AG04450 (cell line): ENCODE data around the gene CTXN1. TPM values are rescaled to one million over a fixed set of nuclear protein-coding genes. Genes with fewer than 3 reads are reported as not detected.

Experiments used
- CTCF ChIA-PET: fragments of 300-600, 350-600 bp; formaldehyde crosslinking; extraction: SDS; loops from one replicate; lab custom pipeline; 2022; ENCODE audit warnings: antibody characterized with exemption, inconsistent platforms; lab: Charles Lee
- POLR2A ChIA-PET: fragments of 350-600 bp; formaldehyde crosslinking; extraction: SDS; loops from one replicate; lab custom pipeline; 2021; ENCODE audit warnings: antibody characterized with exemption, inconsistent platforms; lab: Yijun Ruan, JAX
- DNase-seq: peaks from one replicate; pipeline ENCODE4 v3.0.0-alpha.2; 2011; ENCODE audit warnings: low read depth, low spot score
- H3K27ac ChIP-seq: one replicate; pipeline ENCODE4 v1.5.1; 2012; ENCODE audit warnings: low read depth, low read length, control low read depth
- H3K27me3 ChIP-seq: one replicate; pipeline ENCODE4 v1.6.0; 2012; ENCODE audit warnings: low read length; ENCODE audit not compliant: control insufficient read depth, insufficient read depth
- H3K4me3 ChIP-seq: 2 replicates; pipeline ENCODE4 v1.5.1; 2011; ENCODE audit warnings: mild to moderate bottlenecking, low read depth, low read length, control low read depth
- H3K9me3 ChIP-seq: 2 replicates; pipeline ENCODE4 v1.5.1; 2012; ENCODE audit warnings: low read length; ENCODE audit not compliant: control insufficient read depth, insufficient read depth
- CTCF ChIP-seq: IDR thresholded peaks from 2 replicates; pipeline ENCODE4 v1.5.1; 2011; ENCODE audit warnings: low read depth, low read length, control low read depth, inconsistent platforms
- polyA plus RNA-seq: library from polyadenylated mRNA; depleted of rRNA; stranded (reverse); fragments of >200 nt; gene quantifications from 2 replicates; pipeline ENCODE4 v1.2.3, GENCODE V29; 2011

Gene CTXN1
- polyA plus RNA-seq, 1 experiment = 0.95 TPM

DNA sequence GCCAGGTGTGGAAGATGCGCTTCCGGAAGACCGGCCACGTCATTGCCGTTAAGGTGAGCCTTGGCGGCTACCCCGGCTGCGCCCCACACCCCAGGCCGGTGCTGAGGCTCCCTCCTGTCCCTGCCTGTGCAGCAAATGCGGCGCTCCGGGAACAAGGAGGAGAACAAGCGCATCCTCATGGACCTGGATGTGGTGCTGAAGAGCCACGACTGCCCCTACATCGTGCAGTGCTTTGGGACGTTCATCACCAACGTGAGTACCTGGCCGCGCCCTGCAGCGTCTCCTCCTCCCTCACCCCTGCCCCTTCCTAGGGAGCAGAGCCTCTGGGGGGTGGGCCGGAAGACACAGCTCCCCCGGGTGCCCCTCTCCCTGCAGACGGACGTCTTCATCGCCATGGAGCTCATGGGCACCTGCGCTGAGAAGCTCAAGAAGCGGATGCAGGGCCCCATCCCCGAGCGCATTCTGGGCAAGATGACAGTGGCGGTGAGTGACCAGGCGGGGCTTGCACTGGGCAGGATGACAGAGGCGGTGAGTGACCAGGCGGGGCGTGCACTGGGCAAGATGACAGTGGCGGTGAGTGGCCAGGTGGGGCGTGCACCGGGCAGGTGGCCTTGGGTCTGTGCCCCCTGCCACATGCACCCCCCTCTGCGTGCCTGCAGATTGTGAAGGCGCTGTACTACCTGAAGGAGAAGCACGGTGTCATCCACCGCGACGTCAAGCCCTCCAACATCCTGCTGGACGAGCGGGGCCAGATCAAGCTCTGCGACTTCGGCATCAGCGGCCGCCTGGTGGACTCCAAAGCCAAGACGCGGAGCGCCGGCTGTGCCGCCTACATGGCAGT, 15.4 kb downstream of the CTXN1 start:
- ChIA-PET CTCF (no interaction called here), POLR2A (no interaction called here)
- Histone ChIP-seq H3K27ac (no peak overlapping the region), H3K9me3 (no peaks in the 10 kb centered on the region; the same call in 1 of the 2 replicates), H3K4me3 (no peak overlapping the region), H3K27me3 (peaks cover 1% of the 10 kb centered on the region)
- TF ChIP-seq CTCF = no peak
- DNase-seq = no peak

DNA sequence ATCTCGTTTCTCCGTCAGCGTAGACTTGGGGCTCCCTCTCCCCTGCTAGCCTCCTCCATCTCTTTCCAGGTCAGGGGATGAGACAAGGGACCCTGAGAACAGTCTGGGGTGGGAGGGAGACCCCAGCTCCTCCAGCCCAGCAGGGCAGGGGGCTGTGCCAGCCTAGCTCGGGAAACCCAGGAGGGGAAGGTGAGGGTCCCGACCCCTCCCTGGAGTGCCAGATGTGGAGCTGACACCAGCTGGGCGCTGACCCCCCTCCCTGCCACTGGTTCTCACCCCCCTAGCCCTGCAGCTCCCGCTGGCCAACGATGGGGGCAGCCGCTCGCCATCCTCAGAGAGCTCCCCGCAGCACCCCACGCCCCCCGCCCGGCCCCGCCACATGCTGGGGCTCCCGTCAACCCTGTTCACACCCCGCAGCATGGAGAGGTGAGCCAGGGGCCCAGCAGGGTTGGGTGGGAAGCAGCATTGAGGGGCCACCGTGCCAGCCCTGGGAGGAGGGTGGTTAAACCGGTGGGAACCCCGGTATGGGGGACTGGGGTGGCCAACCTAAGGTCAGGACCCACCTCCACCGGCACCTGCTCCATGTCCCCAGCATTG, 16.4 kb downstream of the CTXN1 start:
- TF ChIP-seq CTCF = no peak
- no peak overlapping the region for H3K4me3 ChIP-seq
- no peak for DNase-seq
- POLR2A ChIA-PET = interaction anchor here (2.7 kb wide), 1 partner anchor 10 kb away, joined by 17 read pairs; the partner anchor contains the start of gene SNAPC2
- CTCF ChIA-PET = interaction anchor here (1.8 kb wide), 1 partner anchor 8 kb away, joined by 5 read pairs; no protein-coding TSS in a partner anchor
- no peaks in the 10 kb centered on the region; the same call in 1 of the 2 replicates for H3K9me3 ChIP-seq
- no peaks in the 10 kb centered on the region for H3K27me3 ChIP-seq
- H3K27ac ChIP-seq = no peak overlapping the region

DNA sequence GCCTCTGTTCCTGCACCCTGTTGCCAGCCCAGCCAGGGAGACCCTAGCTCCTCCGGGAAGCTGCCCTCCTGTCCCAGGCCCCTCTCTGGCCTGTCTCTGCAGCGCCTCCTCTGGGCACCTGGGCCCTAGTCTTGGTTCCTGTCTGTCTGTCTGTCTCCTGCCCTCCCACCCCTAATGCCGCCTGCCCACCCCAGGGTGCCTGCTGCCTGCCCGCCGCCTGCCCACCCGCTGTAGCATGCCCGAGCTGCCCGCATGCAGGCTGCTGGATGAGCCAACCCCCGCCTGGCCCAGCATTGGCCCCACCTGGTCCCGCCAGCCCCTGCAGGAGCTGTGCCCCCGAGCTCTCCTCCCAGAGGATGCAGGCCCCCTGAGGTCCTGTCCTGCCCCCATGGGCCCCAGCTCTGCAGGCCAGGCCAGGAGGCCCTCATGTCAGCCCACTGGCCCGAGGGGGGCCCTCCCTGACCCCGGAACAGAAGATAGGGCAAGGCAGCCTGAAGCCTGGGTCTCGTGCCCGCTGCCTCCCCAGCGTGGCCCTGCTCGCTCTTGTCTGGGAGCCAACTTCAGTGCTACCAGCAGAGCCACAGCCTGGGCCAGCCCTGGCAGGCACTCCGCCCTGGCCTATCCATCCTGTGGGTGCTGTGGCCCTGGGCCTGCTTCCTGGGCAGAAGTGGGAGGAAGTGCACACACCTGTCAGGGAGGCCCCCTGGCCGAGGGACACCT, 17.0 kb downstream of the CTXN1 start:
- POLR2A ChIA-PET = interaction anchor here (2.7 kb wide), 1 partner anchor 11 kb away, joined by 17 read pairs; the partner anchor contains the start of gene SNAPC2
- CTCF ChIA-PET = interaction anchor here (1.8 kb wide), 1 partner anchor 9 kb away, joined by 5 read pairs; no protein-coding TSS in a partner anchor

GRCh38 chr19:7908078-7908699, 17.7 kb downstream of the CTXN1 start:
- H3K27ac ChIP-seq = no peak overlapping the region
- no peak overlapping the region for H3K4me3 ChIP-seq
- no peaks in the 10 kb centered on the region for H3K9me3 ChIP-seq
- CTCF ChIA-PET = interaction anchor here (1.8 kb wide), 1 partner anchor 9 kb away, joined by 5 read pairs; no protein-coding TSS in a partner anchor
- no peak for TF ChIP-seq CTCF
- H3K27me3 ChIP-seq = no peaks in the 10 kb centered on the region
- DNase-seq = no peak
- POLR2A ChIA-PET = interaction anchor here (0.7 to 2.7 kb wide), 2 partner anchors 12 to 32 kb away, joined by 7 to 17 read pairs; partner anchors contain the start of gene SNAPC2

More for the DNA sequence above, 17.0 kb downstream of the CTXN1 start:
- H3K4me3 ChIP-seq = no peak overlapping the region
- no peak for TF ChIP-seq CTCF
- no peaks in the 10 kb centered on the region for H3K9me3 ChIP-seq
- no peak overlapping the region for H3K27ac ChIP-seq
- H3K27me3 ChIP-seq = no peaks in the 10 kb centered on the region
- DNase-seq = no peak
